ENCODE results near the gene RPS14. TPM values are rescaled to one million over a fixed set of nuclear protein-coding genes. Genes with fewer than 3 reads are reported as not detected.

RPS14 gene
- total and polyA plus RNA-seq, 2 donors from 2014 or later = 1,504 to 1,994 TPM

DNA sequence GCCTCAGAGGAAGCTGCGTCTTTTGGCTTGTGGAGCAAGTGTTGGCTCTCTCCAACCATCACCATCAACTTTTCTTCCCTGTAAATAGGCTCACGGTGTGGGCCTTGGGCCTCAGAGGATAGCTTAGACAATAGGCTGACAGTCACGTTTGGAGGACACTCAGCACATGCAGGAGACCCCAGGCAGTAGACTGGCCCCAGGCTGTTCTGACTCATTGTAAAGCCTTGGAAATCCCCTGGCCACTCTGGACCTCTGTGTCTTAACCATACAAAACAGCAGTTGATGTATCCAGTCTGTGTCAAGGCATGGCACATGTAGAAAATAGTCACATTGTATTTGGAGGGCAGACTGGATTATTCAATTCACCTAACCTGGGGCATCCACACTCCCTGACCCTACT, 55.4 kb downstream of the RPS14 start:
- intact Hi-C loops (cut with DNase I) = no loop called here
- H3K9me3 ChIP-seq (ENCODE audit: control insufficient read depth in 2 of 3, insufficient read depth in 1 of 3, low read length in 3 of 3) = no peaks in the 10 kb centered on the region
- DNase-seq (no peak), FAIRE-seq (no peak)
- H3K27ac ChIP-seq (ENCODE audit: low read depth in 2 of 2, low read length in 2 of 2) = no peak overlapping the region
- no peak overlapping the region for H3K4me3 ChIP-seq (ENCODE audit: low read length in 3 of 3)
- no peaks in the 10 kb centered on the region for H3K4me1 ChIP-seq (ENCODE audit: control insufficient read depth in 2 of 3, insufficient read depth in 2 of 3, low read depth in 1 of 3, low read length in 3 of 3)
- H3K27me3 ChIP-seq (ENCODE audit: control insufficient read depth, insufficient read depth, low read length) = no peaks in the 10 kb centered on the region
- H3K9ac ChIP-seq (ENCODE audit: low read length in 3 of 3) = no peak overlapping the region
- H3K36me3 ChIP-seq (ENCODE audit: control insufficient read depth in 2 of 3, insufficient read depth in 3 of 3, low read length in 3 of 3) = peaks cover 0 to 36% (median 31%) of the 10 kb centered on the region in 3 donors
- TF ChIP-seq, protein P1, sequence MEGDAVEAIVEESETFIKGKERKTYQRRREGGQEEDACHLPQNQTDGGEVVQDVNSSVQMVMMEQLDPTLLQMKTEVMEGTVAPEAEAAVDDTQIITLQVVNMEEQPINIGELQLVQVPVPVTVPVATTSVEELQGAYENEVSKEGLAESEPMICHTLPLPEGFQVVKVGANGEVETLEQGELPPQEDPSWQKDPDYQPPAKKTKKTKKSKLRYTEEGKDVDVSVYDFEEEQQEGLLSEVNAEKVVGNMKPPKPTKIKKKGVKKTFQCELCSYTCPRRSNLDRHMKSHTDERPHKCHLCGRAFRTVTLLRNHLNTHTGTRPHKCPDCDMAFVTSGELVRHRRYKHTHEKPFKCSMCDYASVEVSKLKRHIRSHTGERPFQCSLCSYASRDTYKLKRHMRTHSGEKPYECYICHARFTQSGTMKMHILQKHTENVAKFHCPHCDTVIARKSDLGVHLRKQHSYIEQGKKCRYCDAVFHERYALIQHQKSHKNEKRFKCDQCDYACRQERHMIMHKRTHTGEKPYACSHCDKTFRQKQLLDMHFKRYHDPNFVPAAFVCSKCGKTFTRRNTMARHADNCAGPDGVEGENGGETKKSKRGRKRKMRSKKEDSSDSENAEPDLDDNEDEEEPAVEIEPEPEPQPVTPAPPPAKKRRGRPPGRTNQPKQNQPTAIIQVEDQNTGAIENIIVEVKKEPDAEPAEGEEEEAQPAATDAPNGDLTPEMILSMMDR (IDR thresholded peaks at IDR 0.05; ENCODE audit: borderline replicate concordance, extremely low read depth, insufficient read depth) = no peak

DNA sequence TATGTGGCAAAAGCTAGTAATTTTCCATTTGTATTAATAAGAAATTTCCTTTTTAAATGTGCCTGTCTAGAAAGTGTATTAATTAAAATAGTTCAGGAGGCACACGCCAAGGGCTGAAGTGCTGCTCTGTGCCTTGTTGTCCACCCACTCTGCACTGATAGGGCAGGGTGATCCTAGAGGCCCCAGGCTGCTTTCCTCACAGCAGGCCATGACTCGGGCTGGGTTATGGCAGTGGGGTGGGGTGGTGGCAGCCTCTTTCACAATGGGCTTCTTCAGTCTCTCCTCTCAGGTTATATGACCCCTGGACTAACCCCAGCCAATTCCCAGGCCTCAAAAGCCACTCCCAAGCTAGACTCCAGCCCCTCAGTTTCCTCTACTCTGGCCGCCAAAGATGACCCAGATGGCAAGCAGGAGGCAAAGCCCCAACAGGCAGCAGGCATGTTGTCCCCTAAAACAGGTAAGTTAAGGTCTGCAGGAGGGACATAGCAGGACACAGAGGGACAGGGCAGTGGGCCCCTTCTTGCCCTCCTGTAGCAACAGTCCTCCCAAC, 56.4 kb downstream of the RPS14 start:
- H3K27ac ChIP-seq (ENCODE audit: low read depth in 2 of 2, low read length in 2 of 2) = no peak overlapping the region
- DNase-seq (no peak), FAIRE-seq (no peak)
- intact Hi-C loops (cut with DNase I) = no loop called here
- no peaks in the 10 kb centered on the region for H3K9me3 ChIP-seq (ENCODE audit: control insufficient read depth in 2 of 3, insufficient read depth in 1 of 3, low read length in 3 of 3)
- TF ChIP-seq, protein P1 (IDR thresholded peaks at IDR 0.05; ENCODE audit: borderline replicate concordance, extremely low read depth, insufficient read depth) = no peak
- no peak overlapping the region for H3K4me3 ChIP-seq (ENCODE audit: low read length in 3 of 3)
- no peaks in the 10 kb centered on the region for H3K27me3 ChIP-seq (ENCODE audit: control insufficient read depth, insufficient read depth, low read length)
- no peaks in the 10 kb centered on the region for H3K4me1 ChIP-seq (ENCODE audit: control insufficient read depth in 2 of 3, insufficient read depth in 2 of 3, low read depth in 1 of 3, low read length in 3 of 3)
- peaks cover 0 to 30% (median 24%) of the 10 kb centered on the region in 3 donors for H3K36me3 ChIP-seq (ENCODE audit: control insufficient read depth in 2 of 3, insufficient read depth in 3 of 3, low read length in 3 of 3)
- H3K9ac ChIP-seq (ENCODE audit: low read length in 3 of 3) = no peak overlapping the region

GRCh38 chr5:150392680-150393079, 56.9 kb downstream of the RPS14 start:
- Histone ChIP-seq H3K4me3 (ENCODE audit: low read length in 3 of 3) (no peak overlapping the region), H3K27ac (ENCODE audit: low read depth in 2 of 2, low read length in 2 of 2) (no peak overlapping the region), H3K27me3 (ENCODE audit: control insufficient read depth, insufficient read depth, low read length) (no peaks in the 10 kb centered on the region), H3K9ac (ENCODE audit: low read length in 3 of 3) (no peak overlapping the region), H3K9me3 (ENCODE audit: control insufficient read depth in 2 of 3, insufficient read depth in 1 of 3, low read length in 3 of 3) (no peaks in the 10 kb centered on the region), H3K4me1 (ENCODE audit: control insufficient read depth in 2 of 3, insufficient read depth in 2 of 3, low read depth in 1 of 3, low read length in 3 of 3) (no peaks in the 10 kb centered on the region), H3K36me3 (ENCODE audit: control insufficient read depth in 2 of 3, insufficient read depth in 3 of 3, low read length in 3 of 3) (peaks cover 0 to 30% (median 24%) of the 10 kb centered on the region in 3 donors)
- DNase-seq (no peak), FAIRE-seq (no peak)
- TF ChIP-seq, protein P1 (IDR thresholded peaks at IDR 0.05; ENCODE audit: borderline replicate concordance, extremely low read depth, insufficient read depth) = no peak
- intact Hi-C loops (cut with DNase I) = no loop called here

Other genes with a start within 250 kb of the RPS14 start
- 0.28 TPM for gene CAMK2A, start 160.0 kb downstream of the RPS14 start, total RNA-seq
- gene CAMK2A, start 160.0 kb downstream of the RPS14 start, polyA plus RNA-seq (ENCODE audit: insufficient read depth, low read depth, low replicate concordance) = 0.90 TPM
- 0.57 TPM for gene ARSI, start 146.8 kb downstream of the RPS14 start, total RNA-seq
- 1.1 TPM for gene ARSI, start 146.8 kb downstream of the RPS14 start, polyA plus RNA-seq (ENCODE audit: insufficient read depth, low read depth, low replicate concordance)
- gene TCOF1, start 92.0 kb downstream of the RPS14 start, total RNA-seq = 23.5 TPM
- gene TCOF1, start 92.0 kb downstream of the RPS14 start, polyA plus RNA-seq (ENCODE audit: insufficient read depth, low read depth, low replicate concordance) = 12.2 TPM
- gene CD74, start 36.8 kb downstream of the RPS14 start, total RNA-seq = 2,003 TPM
- 1,887 TPM for gene CD74, start 36.8 kb downstream of the RPS14 start, polyA plus RNA-seq (ENCODE audit: insufficient read depth, low read depth, low replicate concordance)
- gene NDST1, start 58.4 kb upstream of the RPS14 start, total RNA-seq = 60.7 TPM
- 11.7 TPM for gene NDST1, start 58.4 kb upstream of the RPS14 start, polyA plus RNA-seq (ENCODE audit: insufficient read depth, low read depth, low replicate concordance)
- gene SYNPO, start 190.9 kb upstream of the RPS14 start, total RNA-seq = 87.6 TPM
- 46.3 TPM for gene SYNPO, start 190.9 kb upstream of the RPS14 start, polyA plus RNA-seq (ENCODE audit: insufficient read depth, low read depth, low replicate concordance)
- 0.66 TPM for gene MYOZ3, start 211.5 kb upstream of the RPS14 start, total RNA-seq
- 1.3 TPM for gene MYOZ3, start 211.5 kb upstream of the RPS14 start, polyA plus RNA-seq (ENCODE audit: insufficient read depth, low read depth, low replicate concordance)